Activated naive CD8-positive, alpha-beta T cell treated with anti-CD3 and anti-CD28 coated beads for 36 hours (primary cell): ENCODE data around the gene DUSP28. TPM values are rescaled to one million over a fixed set of nuclear protein-coding genes. Genes with fewer than 3 reads are reported as not detected.
A peak's percentile ranks its signal among the peaks of the same experiment; 100 is the strongest.

Source experiments
- DNase-seq: peaks from one replicate; pipeline ENCODE4 v3.0.0; 2021
- H3K27ac Mint-ChIP-seq: one replicate; pipeline ENCODE4 v1.8.0; 2022; ENCODE audit warnings: mild to moderate bottlenecking, moderate library complexity, mixed read lengths
- H3K27me3 Mint-ChIP-seq: one replicate; pipeline ENCODE4 v1.8.0; 2022; ENCODE audit warnings: mild to moderate bottlenecking, mixed read lengths
- H3K36me3 Mint-ChIP-seq: one replicate; pipeline ENCODE4 v1.8.0; 2021; ENCODE audit warnings: mild to moderate bottlenecking, mixed read lengths
- H3K4me1 Mint-ChIP-seq: one replicate; pipeline ENCODE4 v1.8.0; 2021; ENCODE audit warnings: mixed read lengths
- H3K4me3 Mint-ChIP-seq: one replicate; pipeline ENCODE4 v1.8.0; 2022; ENCODE audit warnings: mild to moderate bottlenecking, moderate library complexity, mixed read lengths
- H3K9me3 Mint-ChIP-seq: one replicate; pipeline ENCODE4 v1.8.0; 2022; ENCODE audit warnings: mixed read lengths
- total RNA-seq, 2 experiments: library from RNA; stranded (reverse); gene quantifications; one replicate each; pipeline ENCODE4 v1.2.3, GENCODE V29; 2021

The DUSP28 gene
- total RNA-seq, 2 experiments from 2014 or later, result 6.7 to 6.9 TPM

GRCh38 chr2:240579771-240580614, 19.8 kb downstream of the DUSP28 start:
- DNase-seq, result peak; percentile 72
- Mint-ChIP-seq H3K9me3 (peaks cover 3% of the 10 kb centered on the region), H3K4me1 (peaks cover 34% of the 10 kb centered on the region), H3K27me3 (no peaks in the 10 kb centered on the region), H3K4me3 (no peak overlapping the region), H3K36me3 (peaks cover 15% of the 10 kb centered on the region), H3K27ac (peak overlapping the region; percentile 83)

DNA sequence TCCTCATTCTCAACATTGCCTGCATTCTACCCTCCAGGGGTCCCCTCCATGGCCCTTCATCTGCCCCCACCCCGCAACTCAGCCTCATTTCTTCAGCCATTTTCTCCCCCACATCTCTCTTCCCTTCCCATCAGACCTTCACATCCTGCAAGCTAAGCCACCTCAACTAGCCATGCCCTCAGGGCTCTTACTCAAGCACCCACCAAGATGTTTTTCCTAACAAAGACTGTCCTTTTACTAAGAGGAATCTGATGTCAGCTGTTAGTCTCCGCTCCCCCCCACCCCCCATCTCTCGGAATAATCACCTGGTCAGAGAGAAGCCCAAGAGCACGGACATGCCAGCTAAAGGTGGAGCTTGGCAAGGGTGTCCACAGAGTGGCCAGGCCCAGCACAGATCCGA, 21.7 kb downstream of the DUSP28 start:
- peaks cover 36% of the 10 kb centered on the region for H3K4me1 Mint-ChIP-seq
- no peak overlapping the region for H3K4me3 Mint-ChIP-seq
- peaks cover 3% of the 10 kb centered on the region for H3K9me3 Mint-ChIP-seq
- H3K27ac Mint-ChIP-seq, result no peak overlapping the region
- H3K36me3 Mint-ChIP-seq, result peaks cover 15% of the 10 kb centered on the region
- no peak for DNase-seq
- H3K27me3 Mint-ChIP-seq, result no peaks in the 10 kb centered on the region

- Mint-ChIP-seq H3K27me3 (no peaks in the 10 kb centered on the region), H3K4me1 (peaks cover 39% of the 10 kb centered on the region), H3K9me3 (peaks cover 3% of the 10 kb centered on the region), H3K36me3 (peaks cover 13% of the 10 kb centered on the region), H3K27ac (no peak overlapping the region), H3K4me3 (no peak overlapping the region)
- DNase-seq, result no peak
Measured at GRCh38 chr2:240582781-240583180, 22.6 kb downstream of the DUSP28 start.

DNA sequence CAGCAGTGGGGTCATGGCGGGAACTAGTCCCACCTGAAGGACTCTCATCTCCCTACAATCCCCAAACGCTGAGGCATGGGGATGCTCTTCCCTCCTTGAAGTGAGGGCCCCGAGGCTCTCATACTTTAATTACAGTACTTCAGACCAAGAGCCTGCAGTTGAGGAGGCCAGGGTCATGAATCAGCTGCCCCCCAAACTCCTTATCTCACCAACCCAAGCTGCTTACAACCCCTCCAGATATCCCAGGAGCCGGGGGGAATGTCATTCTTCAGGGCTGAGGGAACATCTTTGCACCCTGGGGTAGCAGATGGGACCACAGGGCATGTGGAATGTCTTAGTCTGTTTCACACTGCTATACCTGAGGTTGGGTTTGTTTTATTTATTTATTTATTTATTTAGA, 23.6 kb downstream of the DUSP28 start:
- DNase-seq, result no peak
- H3K27me3 Mint-ChIP-seq, result no peaks in the 10 kb centered on the region
- H3K4me1 Mint-ChIP-seq, result peaks cover 49% of the 10 kb centered on the region
- H3K9me3 Mint-ChIP-seq, result peaks cover 3% of the 10 kb centered on the region
- H3K4me3 Mint-ChIP-seq, result no peak overlapping the region
- no peak overlapping the region for H3K27ac Mint-ChIP-seq
- H3K36me3 Mint-ChIP-seq, result peaks cover 11% of the 10 kb centered on the region

DNA sequence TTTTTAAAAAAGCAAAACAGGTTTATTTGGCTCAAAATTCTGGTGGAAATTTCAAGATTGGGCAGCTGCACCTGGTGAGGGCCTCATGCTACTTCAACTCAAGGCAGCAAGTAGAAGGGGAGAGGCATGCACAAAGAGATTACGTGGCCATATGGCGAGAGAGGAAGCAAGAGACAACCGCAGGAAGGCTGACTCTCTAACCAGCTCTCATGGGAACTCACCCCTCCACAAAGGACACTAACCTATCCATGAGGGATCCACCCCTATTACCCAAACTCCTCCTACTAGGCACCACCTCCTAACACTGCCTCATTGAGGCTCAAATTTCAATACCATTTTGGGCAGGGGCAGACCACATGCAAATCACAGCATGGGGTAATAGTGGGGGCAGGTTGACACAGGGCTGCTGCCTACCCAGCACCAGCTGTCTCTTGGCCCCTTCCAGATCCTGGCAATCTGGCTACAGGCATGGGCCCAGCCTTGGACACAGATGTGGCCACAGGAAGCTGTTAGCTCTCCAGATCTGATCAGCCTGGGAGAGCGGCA, 24.4 kb downstream of the DUSP28 start:
- H3K36me3 Mint-ChIP-seq, result peaks cover 10% of the 10 kb centered on the region
- H3K4me3 Mint-ChIP-seq, result peak overlapping the region; percentile 89
- no peak overlapping the region for H3K27ac Mint-ChIP-seq
- no peak for DNase-seq
- H3K4me1 Mint-ChIP-seq, result peaks cover 49% of the 10 kb centered on the region
- H3K27me3 Mint-ChIP-seq, result no peaks in the 10 kb centered on the region
- H3K9me3 Mint-ChIP-seq, result peaks cover 3% of the 10 kb centered on the region

GRCh38 chr2:240585101-240585500, 24.9 kb downstream of the DUSP28 start:
- Mint-ChIP-seq H3K27ac (no peak overlapping the region), H3K36me3 (peaks cover 10% of the 10 kb centered on the region), H3K9me3 (peaks cover 3% of the 10 kb centered on the region), H3K4me1 (peaks cover 45% of the 10 kb centered on the region), H3K4me3 (peak overlapping the region; percentile 89), H3K27me3 (no peaks in the 10 kb centered on the region)
- no peak for DNase-seq

DNA sequence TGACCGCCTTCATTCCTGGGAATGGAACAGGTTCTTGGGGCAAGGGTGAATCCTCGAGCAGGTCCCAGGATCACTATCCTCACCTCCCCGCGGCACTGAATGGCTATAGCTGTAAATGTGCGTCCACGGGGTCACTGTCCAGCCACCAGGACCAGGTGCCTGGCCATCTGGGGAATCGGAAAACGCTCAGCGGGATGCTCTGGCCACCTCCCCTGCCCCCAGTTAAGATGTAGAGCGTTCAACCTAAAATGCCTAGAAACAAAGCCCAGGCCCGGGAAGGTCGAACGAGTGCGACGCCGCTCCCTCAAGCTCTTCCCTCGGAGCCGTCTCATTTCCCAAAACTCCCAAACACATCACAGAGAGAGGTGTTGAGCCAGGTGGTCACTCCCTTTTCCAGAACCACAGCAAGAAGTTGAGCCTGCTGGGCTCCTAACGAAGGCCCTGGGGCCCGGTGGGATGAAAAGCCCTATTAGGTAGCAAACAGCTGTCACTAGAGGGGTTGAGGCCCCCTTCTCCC, 25.6 kb downstream of the DUSP28 start:
- DNase-seq, result no peak
- Mint-ChIP-seq H3K27me3 (no peaks in the 10 kb centered on the region), H3K9me3 (peaks cover 3% of the 10 kb centered on the region), H3K4me1 (peaks cover 43% of the 10 kb centered on the region), H3K27ac (peak overlapping the region; percentile 89), H3K4me3 (peak overlapping the region; percentile 89), H3K36me3 (peaks cover 8% of the 10 kb centered on the region)

DNA sequence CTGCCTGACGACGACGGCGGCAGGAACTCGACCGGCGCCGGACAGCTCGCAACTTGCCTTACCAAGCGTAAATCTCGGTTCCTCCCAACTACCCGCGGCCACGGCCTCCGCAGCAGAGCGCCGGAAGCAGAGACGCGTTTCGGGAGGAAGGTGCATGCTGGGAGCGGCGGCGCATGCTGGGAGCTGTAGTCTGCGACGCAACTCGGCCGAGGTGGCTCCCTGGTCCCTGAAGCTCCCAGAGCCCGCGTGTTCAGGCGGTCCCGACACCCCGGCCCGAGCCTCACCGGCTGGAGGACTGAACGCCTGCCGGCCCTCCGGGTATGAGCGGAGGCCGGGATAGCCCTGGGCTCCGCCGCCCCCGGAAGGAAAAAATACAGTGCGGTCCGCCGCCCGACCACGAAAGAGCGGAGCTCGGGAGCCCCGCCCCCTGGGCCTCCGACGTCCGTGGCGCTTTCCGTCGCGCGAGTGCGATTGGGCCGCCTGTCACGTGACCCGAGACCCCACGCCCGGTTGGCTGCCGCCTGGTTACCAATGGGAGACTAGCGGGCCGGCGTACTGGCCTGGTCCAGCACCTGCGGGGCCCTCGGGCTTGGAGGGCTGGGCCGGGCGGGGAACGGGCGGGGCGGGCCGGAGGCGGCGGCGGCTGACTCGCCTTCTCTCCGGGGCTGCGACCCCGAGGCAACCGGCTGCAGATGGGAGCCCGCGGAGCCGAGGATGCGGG, 26.2 kb downstream of the DUSP28 start, which contains the start of gene CAPN10:
TSS of gene CAPN10 (plus strand) at position 537 of the 721 bp plus-strand sequence. CDS start at position 715, 178 bp downstream.
- Mint-ChIP-seq H3K4me3 (peak within 1 kb of the TSS; percentile 91), H3K4me1 (peaks cover 43% of the 10 kb centered on the region), H3K36me3 (peaks cover 5% of the 10 kb centered on the region), H3K9me3 (no peaks in the 10 kb centered on the region), H3K27me3 (no peaks in the 10 kb centered on the region), H3K27ac (peak within 1 kb of the TSS; percentile 89)
- DNase-seq, result peak; percentile 98

- no peaks in the 10 kb centered on the region for H3K9me3 Mint-ChIP-seq
- peak overlapping the region; percentile 91 for H3K4me3 Mint-ChIP-seq
- no peaks in the 10 kb centered on the region for H3K36me3 Mint-ChIP-seq
- peak; percentile 68 for DNase-seq
- peaks cover 41% of the 10 kb centered on the region for H3K4me1 Mint-ChIP-seq
- no peaks in the 10 kb centered on the region for H3K27me3 Mint-ChIP-seq
- peak overlapping the region; percentile 84 for H3K27ac Mint-ChIP-seq
Measured at GRCh38 chr2:240586919-240587800, 27.0 kb downstream of the DUSP28 start.

DNA sequence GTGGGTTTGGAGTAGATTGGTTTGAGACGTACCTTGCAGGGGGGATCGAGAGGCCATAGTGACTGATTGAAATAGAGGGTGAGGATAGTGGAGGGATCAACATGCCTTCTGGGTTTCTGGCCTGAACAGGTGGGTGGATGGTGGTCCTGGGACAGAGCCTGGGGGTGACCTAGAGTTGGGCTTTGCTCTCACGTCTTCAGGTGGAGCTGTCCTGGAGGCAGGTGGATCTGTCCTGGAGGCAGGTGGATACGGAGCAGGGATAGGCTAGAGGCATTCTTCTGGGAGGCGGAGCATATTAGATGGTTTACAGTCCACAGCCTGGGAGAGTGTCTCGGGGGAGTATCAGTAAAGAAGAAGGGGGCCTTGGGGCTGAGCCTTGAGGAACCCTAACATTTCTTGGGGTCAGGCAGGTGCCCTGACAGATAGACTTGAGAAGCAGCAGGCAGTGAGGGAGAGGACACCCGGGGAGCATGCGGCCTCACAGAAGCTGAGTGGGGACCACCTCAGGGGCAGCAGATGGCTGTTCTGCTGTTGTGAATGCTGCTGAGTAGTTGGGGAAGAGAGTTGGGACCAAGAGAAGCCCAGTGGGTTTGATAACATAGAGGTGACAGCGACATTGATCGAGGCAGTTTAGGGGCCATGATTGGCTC, 28.0 kb downstream of the DUSP28 start:
- DNase-seq, result no peak
- H3K36me3 Mint-ChIP-seq, result no peaks in the 10 kb centered on the region
- peaks cover 34% of the 10 kb centered on the region for H3K4me1 Mint-ChIP-seq
- H3K4me3 Mint-ChIP-seq, result peak overlapping the region; percentile 91
- H3K9me3 Mint-ChIP-seq, result no peaks in the 10 kb centered on the region
- no peaks in the 10 kb centered on the region for H3K27me3 Mint-ChIP-seq
- H3K27ac Mint-ChIP-seq, result peak overlapping the region; percentile 14

GRCh38 chr2:240588669-240589068, 28.5 kb downstream of the DUSP28 start:
- no peak for DNase-seq
- no peaks in the 10 kb centered on the region for H3K36me3 Mint-ChIP-seq
- H3K4me3 Mint-ChIP-seq, result no peak overlapping the region
- H3K27me3 Mint-ChIP-seq, result no peaks in the 10 kb centered on the region
- peaks cover 31% of the 10 kb centered on the region for H3K4me1 Mint-ChIP-seq
- H3K27ac Mint-ChIP-seq, result no peak overlapping the region
- H3K9me3 Mint-ChIP-seq, result no peaks in the 10 kb centered on the region

DNA sequence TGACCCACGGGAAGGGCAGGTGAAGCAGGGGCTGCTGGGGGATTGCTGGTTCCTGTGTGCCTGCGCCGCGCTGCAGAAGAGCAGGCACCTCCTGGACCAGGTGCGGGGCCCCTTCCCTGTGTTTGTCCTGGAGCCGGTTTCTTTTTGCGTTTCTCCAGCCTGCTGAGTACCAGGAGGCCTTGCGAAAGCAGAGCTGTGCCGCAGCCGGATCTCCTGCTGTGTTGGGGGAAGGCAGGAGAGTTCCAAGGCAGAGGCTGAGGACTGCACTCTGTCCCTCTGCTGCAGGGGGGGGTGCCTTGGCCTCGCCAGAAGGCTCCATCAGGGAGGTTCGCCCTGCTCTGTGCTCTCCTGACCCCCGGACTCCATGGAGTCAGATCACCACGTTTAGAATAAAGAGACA, 29.2 kb downstream of the DUSP28 start:
- peaks cover 29% of the 10 kb centered on the region for H3K4me1 Mint-ChIP-seq
- no peaks in the 10 kb centered on the region for H3K27me3 Mint-ChIP-seq
- no peaks in the 10 kb centered on the region for H3K36me3 Mint-ChIP-seq
- H3K27ac Mint-ChIP-seq, result no peak overlapping the region
- no peak for DNase-seq
- H3K4me3 Mint-ChIP-seq, result no peak overlapping the region
- H3K9me3 Mint-ChIP-seq, result no peaks in the 10 kb centered on the region

DNA sequence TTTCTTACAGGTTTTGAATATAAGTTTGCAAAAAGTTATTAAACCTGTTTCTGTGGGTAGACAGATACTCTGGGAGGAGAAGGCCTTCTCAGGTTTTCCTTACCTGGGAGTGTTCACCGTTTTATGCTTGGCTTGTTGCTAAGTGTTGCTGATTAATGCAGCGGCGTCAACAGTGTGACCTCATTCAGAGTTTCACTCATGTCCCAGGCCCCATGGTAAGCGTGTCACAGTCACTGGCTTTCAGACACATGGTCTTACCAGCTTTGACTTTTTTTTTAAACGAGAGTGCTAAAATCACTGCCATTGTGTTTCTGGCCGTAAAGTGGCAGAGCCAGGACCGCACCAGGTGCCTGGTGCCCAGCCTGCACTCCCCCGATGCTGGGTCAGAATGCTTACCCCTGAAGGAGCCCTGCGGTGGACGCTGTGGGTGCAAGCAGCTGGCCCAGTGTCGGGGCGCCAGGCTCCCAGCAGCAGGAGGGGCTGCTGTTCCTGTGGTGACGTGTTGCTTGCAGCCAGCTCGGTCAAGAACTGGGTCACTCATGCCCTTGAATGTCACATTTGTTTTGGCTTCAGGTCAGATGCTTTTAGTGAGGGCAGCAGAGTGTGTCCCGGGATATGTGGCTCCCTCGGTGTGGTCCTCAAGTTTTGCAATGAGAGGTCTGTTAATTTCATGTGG, 29.8 kb downstream of the DUSP28 start:
- no peaks in the 10 kb centered on the region for H3K36me3 Mint-ChIP-seq
- H3K27ac Mint-ChIP-seq, result no peak overlapping the region
- no peak overlapping the region for H3K4me3 Mint-ChIP-seq
- H3K9me3 Mint-ChIP-seq, result no peaks in the 10 kb centered on the region
- DNase-seq, result no peak
- H3K4me1 Mint-ChIP-seq, result peaks cover 23% of the 10 kb centered on the region
- H3K27me3 Mint-ChIP-seq, result no peaks in the 10 kb centered on the region
